HG03025 (cell line): ENCODE measurements around the gene FOXD1.
"Not testable (repeated sequence)": the region's sequence is repeated elsewhere in the genome, so short reads cannot be mapped to it uniquely, and the experiment has no call there.

Experiments
- ATAC-seq: cut with Tn5 transposase; IDR thresholded peaks from one replicate; pipeline ENCODE4 v1.9.1; 2021; ENCODE audit warnings: mild to moderate bottlenecking, moderate library complexity; ENCODE audit not compliant: unreplicated experiment, low FRiP score

The FOXD1 gene

GRCh38 chr5:73448463-73449136, at the start of gene FOXD1:
FOXD1 (minus strand) TSS chr5:73448777; CDS start chr5:73448362, 415 bp downstream.
- ATAC-seq = peak; percentile 52

GRCh38 chr5:73497497-73498056, 49.0 kb upstream of the FOXD1 start:
- ATAC-seq = peak; percentile 4

GRCh38 chr5:73496984-73497457, 48.4 kb upstream of the FOXD1 start:
- no peak for ATAC-seq

GRCh38 chr5:73495772-73496335, 47.3 kb upstream of the FOXD1 start:
- ATAC-seq = no peak

- no peak for ATAC-seq
Observed at GRCh38 chr5:73494721-73495120, 46.1 kb upstream of the FOXD1 start.

GRCh38 chr5:73493421-73493820, 44.8 kb upstream of the FOXD1 start:
- ATAC-seq = no peak

GRCh38 chr5:73491155-73491554, 42.6 kb upstream of the FOXD1 start:
- ATAC-seq = no peak

- no peak for ATAC-seq
Observed at GRCh38 chr5:73490088-73490487, 41.5 kb upstream of the FOXD1 start.

GRCh38 chr5:73488806-73489205, 40.2 kb upstream of the FOXD1 start:
- no peak for ATAC-seq

- ATAC-seq = no peak
Observed at GRCh38 chr5:73487815-73488214, 39.2 kb upstream of the FOXD1 start.

- ATAC-seq = not testable (repeated sequence)
Observed at GRCh38 chr5:73487257-73487656, 38.7 kb upstream of the FOXD1 start.

GRCh38 chr5:73486119-73486899, 37.7 kb upstream of the FOXD1 start:
- no peak for ATAC-seq

GRCh38 chr5:73485715-73486114, 37.1 kb upstream of the FOXD1 start:
- no peak for ATAC-seq

GRCh38 chr5:73484511-73484910, 35.9 kb upstream of the FOXD1 start:
- ATAC-seq = no peak

- ATAC-seq = no peak
Observed at GRCh38 chr5:73483676-73484075, 35.1 kb upstream of the FOXD1 start.

GRCh38 chr5:73482383-73483136, 34.0 kb upstream of the FOXD1 start:
- no peak for ATAC-seq

GRCh38 chr5:73480500-73480899, 31.9 kb upstream of the FOXD1 start:
- no peak for ATAC-seq

- no peak for ATAC-seq
Observed at GRCh38 chr5:73472116-73472515, 23.5 kb upstream of the FOXD1 start.

- no peak for ATAC-seq
Observed at GRCh38 chr5:73471654-73472053, 23.1 kb upstream of the FOXD1 start.

GRCh38 chr5:73469878-73470277, 21.3 kb upstream of the FOXD1 start:
- ATAC-seq = no peak
